Measurements from ENCODE around the gene OPCML. TPM values are rescaled to one million over a fixed set of nuclear protein-coding genes. Genes with fewer than 3 reads are reported as not detected.

Gene OPCML
- total RNA-seq, 2 donors from 2014 or later: 0.04 TPM; not detected in 1

DNA sequence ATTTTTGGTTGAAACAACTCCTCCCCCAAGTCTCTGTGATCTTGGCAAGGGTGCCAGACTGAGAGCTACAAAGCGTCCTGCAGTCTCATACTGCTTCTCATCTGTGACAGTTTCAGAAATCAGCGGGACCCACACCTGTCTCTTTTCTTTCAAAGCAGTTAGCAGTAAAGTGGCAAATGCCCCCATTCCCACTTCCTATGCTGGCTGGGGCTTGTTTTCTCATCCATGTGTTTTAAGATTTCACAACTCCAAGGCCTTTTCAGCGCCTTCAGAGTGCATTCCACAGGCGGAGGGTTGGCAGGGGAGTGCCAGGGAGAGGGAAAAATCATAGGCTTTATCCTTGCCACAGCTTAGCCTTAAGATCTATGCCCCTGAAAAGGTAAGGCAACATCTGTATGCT lies 493.5 kb downstream of the OPCML start:
- H3K4me3 ChIP-seq: no peak overlapping the region
- TF ChIP-seq, protein P1, sequence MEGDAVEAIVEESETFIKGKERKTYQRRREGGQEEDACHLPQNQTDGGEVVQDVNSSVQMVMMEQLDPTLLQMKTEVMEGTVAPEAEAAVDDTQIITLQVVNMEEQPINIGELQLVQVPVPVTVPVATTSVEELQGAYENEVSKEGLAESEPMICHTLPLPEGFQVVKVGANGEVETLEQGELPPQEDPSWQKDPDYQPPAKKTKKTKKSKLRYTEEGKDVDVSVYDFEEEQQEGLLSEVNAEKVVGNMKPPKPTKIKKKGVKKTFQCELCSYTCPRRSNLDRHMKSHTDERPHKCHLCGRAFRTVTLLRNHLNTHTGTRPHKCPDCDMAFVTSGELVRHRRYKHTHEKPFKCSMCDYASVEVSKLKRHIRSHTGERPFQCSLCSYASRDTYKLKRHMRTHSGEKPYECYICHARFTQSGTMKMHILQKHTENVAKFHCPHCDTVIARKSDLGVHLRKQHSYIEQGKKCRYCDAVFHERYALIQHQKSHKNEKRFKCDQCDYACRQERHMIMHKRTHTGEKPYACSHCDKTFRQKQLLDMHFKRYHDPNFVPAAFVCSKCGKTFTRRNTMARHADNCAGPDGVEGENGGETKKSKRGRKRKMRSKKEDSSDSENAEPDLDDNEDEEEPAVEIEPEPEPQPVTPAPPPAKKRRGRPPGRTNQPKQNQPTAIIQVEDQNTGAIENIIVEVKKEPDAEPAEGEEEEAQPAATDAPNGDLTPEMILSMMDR (IDR thresholded peaks at IDR 0.05): no peak
- no peaks in the 10 kb centered on the region for H3K27me3 ChIP-seq
- no peaks in the 10 kb centered on the region for H3K4me1 ChIP-seq
- H3K9me3 ChIP-seq: no peaks in the 10 kb centered on the region
- no peak overlapping the region for H3K27ac ChIP-seq
- DNase-seq (ENCODE audit: low spot score): no peak
- no peaks in the 10 kb centered on the region for H3K36me3 ChIP-seq

DNA sequence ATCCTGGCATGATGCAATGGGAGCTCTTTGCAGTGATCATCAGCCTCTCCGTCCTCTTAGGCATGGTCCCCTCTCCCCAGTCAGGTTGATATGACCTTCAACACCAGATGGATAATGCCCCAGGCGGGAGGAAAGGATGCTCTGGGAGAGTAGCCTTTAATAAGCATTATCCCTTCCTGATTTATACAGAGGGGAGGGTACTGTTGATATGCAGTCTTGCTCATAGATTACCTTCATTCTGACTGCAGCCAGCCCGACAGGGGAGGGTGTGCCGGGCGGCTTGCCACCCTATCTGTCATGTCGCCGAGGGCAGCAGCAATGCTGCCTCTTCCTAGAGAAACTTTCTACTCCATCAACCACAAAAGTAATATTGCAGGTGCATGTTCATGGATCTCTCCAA lies 497.4 kb downstream of the OPCML start:
- Histone ChIP-seq H3K27me3 (no peaks in the 10 kb centered on the region), H3K4me3 (no peak overlapping the region), H3K36me3 (no peaks in the 10 kb centered on the region), H3K9me3 (no peaks in the 10 kb centered on the region), H3K4me1 (no peaks in the 10 kb centered on the region), H3K27ac (no peak overlapping the region)
- TF ChIP-seq, protein P1 (IDR thresholded peaks at IDR 0.05): no peak
- DNase-seq (ENCODE audit: low spot score): no peak

DNA sequence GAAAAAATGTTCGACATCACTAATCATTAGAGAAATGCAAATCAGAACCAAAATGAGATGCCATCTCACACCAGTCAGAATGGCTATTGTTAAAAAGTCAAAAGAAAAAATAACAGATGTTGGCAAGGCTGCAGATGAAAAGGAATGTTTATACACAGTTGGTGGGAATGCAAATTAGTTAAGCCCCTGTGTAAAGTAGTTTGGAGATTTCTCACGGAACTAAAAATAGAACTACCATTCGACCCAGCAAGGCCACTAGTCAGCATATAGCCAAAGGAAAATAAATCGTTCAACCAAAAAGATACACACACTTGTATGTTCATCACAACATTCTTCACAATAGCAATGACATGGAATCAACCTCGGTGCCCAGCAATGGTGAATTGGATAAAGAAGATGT lies 503.2 kb downstream of the OPCML start:
- DNase-seq (ENCODE audit: low spot score): no peak
- Histone ChIP-seq H3K4me1 (no peaks in the 10 kb centered on the region), H3K27ac (no peak overlapping the region), H3K9me3 (no peaks in the 10 kb centered on the region), H3K27me3 (no peaks in the 10 kb centered on the region), H3K36me3 (no peaks in the 10 kb centered on the region), H3K4me3 (no peak overlapping the region)
- TF ChIP-seq, protein P1 (IDR thresholded peaks at IDR 0.05): no peak

DNA sequence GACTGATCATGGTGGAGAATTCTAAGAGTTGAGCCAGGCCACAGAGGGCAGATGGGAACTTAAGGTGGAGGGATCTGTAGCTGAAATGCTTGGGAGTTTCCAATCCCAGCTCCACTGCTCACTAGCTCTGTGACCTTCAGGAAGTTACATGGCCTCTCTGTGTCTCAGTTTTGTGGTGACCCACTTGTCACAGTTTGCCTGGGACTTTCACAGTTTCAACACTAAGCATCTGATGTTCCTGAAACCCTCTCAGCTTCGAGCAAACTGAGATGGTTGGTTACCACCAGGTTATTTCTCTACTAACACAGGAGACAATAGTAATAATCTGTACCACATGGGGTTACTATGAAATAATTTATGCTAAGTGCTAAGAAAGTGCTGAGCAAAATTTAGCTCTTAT lies 505.3 kb downstream of the OPCML start:
- Histone ChIP-seq H3K27me3 (no peaks in the 10 kb centered on the region), H3K4me3 (no peak overlapping the region), H3K9me3 (no peaks in the 10 kb centered on the region), H3K27ac (no peak overlapping the region), H3K4me1 (no peaks in the 10 kb centered on the region), H3K36me3 (no peaks in the 10 kb centered on the region)
- TF ChIP-seq, protein P1 (IDR thresholded peaks at IDR 0.05): no peak
- no peak for DNase-seq (ENCODE audit: low spot score)

DNA sequence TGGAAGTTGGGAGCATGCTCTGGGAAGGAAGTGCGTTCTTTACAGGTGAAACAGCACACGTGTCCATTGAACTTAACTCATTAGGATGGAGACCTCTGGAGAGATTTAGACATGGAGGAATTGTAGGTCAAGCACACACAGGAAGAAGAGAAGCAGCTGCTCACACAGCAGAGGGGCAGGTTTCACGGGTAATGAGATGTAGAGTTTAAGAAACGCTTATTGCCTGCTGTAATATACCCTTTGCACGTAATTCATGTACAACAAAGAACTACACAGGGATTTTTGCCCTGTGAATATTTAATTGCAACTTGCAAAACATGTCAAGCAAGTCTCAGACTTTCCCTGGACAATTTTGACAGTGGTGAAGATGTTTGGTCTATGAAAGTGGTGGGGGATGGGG lies 508.0 kb downstream of the OPCML start:
- Histone ChIP-seq H3K27ac (no peak overlapping the region), H3K9me3 (no peaks in the 10 kb centered on the region), H3K27me3 (no peaks in the 10 kb centered on the region), H3K36me3 (no peaks in the 10 kb centered on the region), H3K4me1 (no peaks in the 10 kb centered on the region), H3K4me3 (no peak overlapping the region)
- DNase-seq (ENCODE audit: low spot score): no peak
- TF ChIP-seq, protein P1 (IDR thresholded peaks at IDR 0.05): no peak

DNA sequence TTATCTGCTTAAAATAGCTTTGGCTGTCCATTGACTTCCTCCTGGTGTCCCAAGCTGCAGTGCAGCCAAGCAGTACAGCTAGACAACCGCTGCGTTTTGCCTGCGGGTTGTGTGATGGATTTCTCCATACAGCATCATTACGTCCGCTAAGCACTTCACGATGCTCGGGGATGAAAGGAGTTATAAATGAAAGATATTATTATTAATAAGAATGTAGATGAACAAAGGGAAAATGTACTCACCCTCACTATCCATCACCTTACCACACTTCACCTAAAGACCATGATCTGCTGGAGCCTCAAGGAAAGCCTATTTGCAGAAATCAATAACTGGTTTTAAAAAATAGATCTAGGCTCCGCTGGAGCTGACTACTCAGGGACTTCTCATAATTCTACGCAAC lies 509.1 kb downstream of the OPCML start:
- no peaks in the 10 kb centered on the region for H3K4me1 ChIP-seq
- DNase-seq (ENCODE audit: low spot score): no peak
- no peaks in the 10 kb centered on the region for H3K9me3 ChIP-seq
- H3K36me3 ChIP-seq: no peaks in the 10 kb centered on the region
- H3K27me3 ChIP-seq: no peaks in the 10 kb centered on the region
- H3K4me3 ChIP-seq: no peak overlapping the region
- TF ChIP-seq, protein P1 (IDR thresholded peaks at IDR 0.05): no peak
- H3K27ac ChIP-seq: no peak overlapping the region
